B cell (primary cell): ENCODE results near the gene EGLN3.

ENCODE experiments used
- EZH2 ChIP-seq: IDR thresholded peaks from 2 replicates; pipeline ENCODE4 v1.6.1; 2012; ENCODE audit warnings: borderline replicate concordance, low read depth, mild to moderate bottlenecking, moderate library complexity, low read length; ENCODE audit not compliant: insufficient read depth, poor library complexity, severe bottlenecking
- TF ChIP-seq, protein P1 (sequence below): fragments of 200-600 bp; IDR thresholded peaks from one replicate; pipeline ENCODE4 v1.8.0; 2022; ENCODE audit warnings: antibody characterized with exemption, mild to moderate bottlenecking

DNA sequence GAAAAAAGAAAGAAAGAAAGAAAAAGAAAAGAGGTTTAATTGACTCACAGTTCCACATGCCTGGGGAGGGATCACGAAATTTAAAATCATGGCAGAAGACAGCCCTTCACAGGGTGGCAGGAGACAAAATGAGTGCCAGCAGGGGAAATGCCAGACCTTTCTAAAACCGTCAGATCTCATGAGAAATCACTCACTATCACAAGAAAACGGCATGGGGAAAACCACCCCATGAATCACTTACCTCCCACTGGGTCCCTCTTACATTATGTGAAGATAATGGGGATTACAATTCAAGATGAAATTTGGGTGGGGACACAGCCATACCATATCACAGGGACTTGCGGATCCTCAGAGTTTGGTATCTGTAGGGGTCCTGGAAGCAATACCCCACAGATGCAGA, 16.3 kb upstream of the EGLN3 start:
- TF ChIP-seq, protein P1, sequence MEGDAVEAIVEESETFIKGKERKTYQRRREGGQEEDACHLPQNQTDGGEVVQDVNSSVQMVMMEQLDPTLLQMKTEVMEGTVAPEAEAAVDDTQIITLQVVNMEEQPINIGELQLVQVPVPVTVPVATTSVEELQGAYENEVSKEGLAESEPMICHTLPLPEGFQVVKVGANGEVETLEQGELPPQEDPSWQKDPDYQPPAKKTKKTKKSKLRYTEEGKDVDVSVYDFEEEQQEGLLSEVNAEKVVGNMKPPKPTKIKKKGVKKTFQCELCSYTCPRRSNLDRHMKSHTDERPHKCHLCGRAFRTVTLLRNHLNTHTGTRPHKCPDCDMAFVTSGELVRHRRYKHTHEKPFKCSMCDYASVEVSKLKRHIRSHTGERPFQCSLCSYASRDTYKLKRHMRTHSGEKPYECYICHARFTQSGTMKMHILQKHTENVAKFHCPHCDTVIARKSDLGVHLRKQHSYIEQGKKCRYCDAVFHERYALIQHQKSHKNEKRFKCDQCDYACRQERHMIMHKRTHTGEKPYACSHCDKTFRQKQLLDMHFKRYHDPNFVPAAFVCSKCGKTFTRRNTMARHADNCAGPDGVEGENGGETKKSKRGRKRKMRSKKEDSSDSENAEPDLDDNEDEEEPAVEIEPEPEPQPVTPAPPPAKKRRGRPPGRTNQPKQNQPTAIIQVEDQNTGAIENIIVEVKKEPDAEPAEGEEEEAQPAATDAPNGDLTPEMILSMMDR = no peak
- TF ChIP-seq EZH2 = no peak
